ENCODE data around the gene MSRB3.

Gene MSRB3

GRCh38 chr12:65392491-65392890 lies 114.0 kb downstream of the MSRB3 start:
- DNase-seq (ENCODE audit: low read depth), result no peak

- DNase-seq (ENCODE audit: low read depth), result no peak
These were observed 124.7 kb downstream of the MSRB3 start for GRCh38 chr12:65403188-65403587.

GRCh38 chr12:65407388-65408149 lies 129.1 kb downstream of the MSRB3 start:
- DNase-seq (ENCODE audit: low read depth), result no peak

- no peak for DNase-seq (ENCODE audit: low read depth)
These were observed 130.0 kb downstream of the MSRB3 start for GRCh38 chr12:65408441-65408840.

- no peak for DNase-seq (ENCODE audit: low read depth)
These were observed 131.2 kb downstream of the MSRB3 start for GRCh38 chr12:65409726-65410125.

GRCh38 chr12:65411171-65411570 lies 132.7 kb downstream of the MSRB3 start:
- no peak for DNase-seq (ENCODE audit: low read depth)

GRCh38 chr12:65414526-65414925 lies 136.0 kb downstream of the MSRB3 start:
- DNase-seq (ENCODE audit: low read depth), result no peak

GRCh38 chr12:65415826-65416225 lies 137.3 kb downstream of the MSRB3 start:
- no peak for DNase-seq (ENCODE audit: low read depth)

- no peak for DNase-seq (ENCODE audit: low read depth)
These were observed 141.0 kb downstream of the MSRB3 start for GRCh38 chr12:65419284-65420072.

- DNase-seq (ENCODE audit: low read depth), result no peak
These were observed 142.5 kb downstream of the MSRB3 start for GRCh38 chr12:65420941-65421340.

GRCh38 chr12:65427646-65428045 lies 149.2 kb downstream of the MSRB3 start:
- no peak for DNase-seq (ENCODE audit: low read depth)

GRCh38 chr12:65430006-65430405 lies 151.5 kb downstream of the MSRB3 start:
- DNase-seq (ENCODE audit: low read depth), result no peak

GRCh38 chr12:65430571-65431306 lies 152.3 kb downstream of the MSRB3 start:
- DNase-seq (ENCODE audit: low read depth), result peak; percentile 92

- no peak for DNase-seq (ENCODE audit: low read depth)
These were observed 153.6 kb downstream of the MSRB3 start for GRCh38 chr12:65432114-65432513.

GRCh38 chr12:65432651-65433050 lies 154.2 kb downstream of the MSRB3 start:
- DNase-seq (ENCODE audit: low read depth), result no peak

GRCh38 chr12:65434737-65435136 lies 156.3 kb downstream of the MSRB3 start:
- DNase-seq (ENCODE audit: low read depth), result no peak

- no peak for DNase-seq (ENCODE audit: low read depth)
These were observed 164.6 kb downstream of the MSRB3 start for GRCh38 chr12:65443038-65443437.

- DNase-seq (ENCODE audit: low read depth), result no peak
These were observed 166.5 kb downstream of the MSRB3 start for GRCh38 chr12:65444996-65445395.

GRCh38 chr12:65446901-65447300 lies 168.4 kb downstream of the MSRB3 start:
- DNase-seq (ENCODE audit: low read depth), result no peak

- DNase-seq (ENCODE audit: low read depth), result peak; percentile 15
These were observed 170.9 kb downstream of the MSRB3 start for GRCh38 chr12:65449400-65449799.

GRCh38 chr12:65450625-65451024 lies 172.1 kb downstream of the MSRB3 start:
- DNase-seq (ENCODE audit: low read depth), result no peak

- no peak for DNase-seq (ENCODE audit: low read depth)
These were observed 175.8 kb downstream of the MSRB3 start for GRCh38 chr12:65454115-65454787.

All from HS-5 (cell line).